K562 (cell line): Measurements from ENCODE around the gene CCL19. TPM values are rescaled to one million over a fixed set of nuclear protein-coding genes. Genes with fewer than 3 reads are reported as not detected.

Source experiments
- ATAC-seq: fragments of 200-7000 bp; cut with Tn5 transposase; 3 replicates; pipeline ENCODE4 v1.9.1; 2020; ENCODE audit warnings: moderate library complexity
- BruUV-seq: library from RNA; stranded (reverse); fragments of 400-500 nt; replicated peaks from 2 replicates; lab custom pipeline; 2021; lab: Mats Ljungman, UMichigan
- CTCF ChIA-PET: fragments of 300-600 bp; formaldehyde crosslinking; extraction: SDS; loops from one replicate; lab custom pipeline; 2021; ENCODE audit warnings: low intra/inter-chr PET ratio; lab: Yijun Ruan, JAX
- POLR2A ChIA-PET: fragments of 300-600, 350-650 bp; sonication (Branson Sonifier 250); formaldehyde crosslinking; extraction: SDS; loops from one replicate; lab custom pipeline; 2021; ENCODE audit warnings: antibody characterized with exemption, inconsistent platforms; lab: Yijun Ruan, JAX
- DNase-seq, 4 experiments: peaks; one replicate each; pipeline versions ENCODE4 v3.0.0 to v3.0.0-alpha.2; 2011 to 2018; ENCODE audit warnings: low spot score in 3 of 4, mixed read lengths in 3 of 4; ENCODE audit errors: extremely low read depth in 1 of 4
- FAIRE-seq: peaks from 2 replicates; lab custom pipeline; 2011; peaks lifted over from hg19 to GRCh38; lab: Jason Lieb, UNC
- H2AFZ ChIP-seq: 2 replicates; pipeline ENCODE4 v1.6.0; 2011; ENCODE audit warnings: low read depth, low read length, control low read depth, inconsistent platforms
- H3K27ac ChIP-seq: fragments of 200-600 bp; 3 replicates; pipeline ENCODE4 v1.8.0; 2011; ENCODE audit warnings: low read depth, mild to moderate bottlenecking, control low read depth, inconsistent platforms, low read length, moderate library complexity, mixed read lengths; ENCODE audit errors: extremely low read depth
- H3K27me3 ChIP-seq, 2 experiments: fragments of 300-600 bp in 1 of 2; 2 replicates in 1 of 2; 3 replicates in 1 of 2; pipeline versions ENCODE4 v1.6.0 to v1.8.0; 2011; ENCODE audit warnings: inconsistent platforms in 2 of 2, low read length in 2 of 2, mild to moderate bottlenecking in 1 of 2, mixed read lengths in 1 of 2, moderate library complexity in 1 of 2; ENCODE audit not compliant: control insufficient read depth in 2 of 2, insufficient read depth in 2 of 2
- H3K36me3 ChIP-seq: fragments of 300-600 bp; 3 replicates; pipeline ENCODE4 v1.8.0; 2011; ENCODE audit warnings: mild to moderate bottlenecking, low read length, inconsistent platforms; ENCODE audit not compliant: control insufficient read depth, insufficient read depth
- H3K4me1 ChIP-seq, 2 experiments: fragments of 200-600 bp in 1 of 2; replicated peaks in 1 of 2; 2 replicates in 1 of 2; 3 replicates in 1 of 2; pipeline versions ENCODE4 v1.5.1 to v1.8.0; 2011; ENCODE audit warnings: inconsistent platforms in 2 of 2, low read length in 2 of 2, mild to moderate bottlenecking in 1 of 2, mixed read lengths in 1 of 2, moderate library complexity in 1 of 2; ENCODE audit not compliant: control insufficient read depth in 2 of 2, insufficient read depth in 2 of 2
- H3K4me2 ChIP-seq: 2 replicates; pipeline ENCODE4 v1.6.1; 2011; ENCODE audit warnings: low read length, control low read depth, inconsistent platforms, mixed read lengths; ENCODE audit not compliant: insufficient read depth
- H3K4me3 ChIP-seq: fragments of 200-600 bp; sonication (generic), shearing (Covaris generic); 2 replicates; pipeline ENCODE4 v1.5.1; 2016; ENCODE audit warnings: control low read depth, inconsistent platforms
- H3K79me2 ChIP-seq: fragments of 200-600 bp; 3 replicates; pipeline ENCODE4 v1.8.0; 2011; ENCODE audit warnings: low read length, inconsistent platforms; ENCODE audit not compliant: control insufficient read depth, insufficient read depth
- H3K9ac ChIP-seq, 2 experiments: 2 replicates each; pipeline versions ENCODE4 v1.6.0 to v1.6.1; 2011; ENCODE audit warnings: low read depth in 2 of 2, low read length in 2 of 2, control low read depth in 1 of 2, inconsistent platforms in 1 of 2, mild to moderate bottlenecking in 1 of 2, mixed read lengths in 1 of 2; ENCODE audit not compliant: insufficient read depth in 1 of 2
- H3K9me1 ChIP-seq: one replicate; pipeline ENCODE4 v1.6.0; 2011; ENCODE audit warnings: inconsistent platforms, mild to moderate bottlenecking, low read length, moderate library complexity; ENCODE audit not compliant: control insufficient read depth, insufficient read depth
- H3K9me3 ChIP-seq: replicated peaks from 2 replicates; pipeline ENCODE4 v1.5.1; 2011; ENCODE audit warnings: low read depth, low read length, inconsistent platforms; ENCODE audit not compliant: control insufficient read depth, insufficient read depth
- H4K20me1 ChIP-seq: replicated peaks from 2 replicates; pipeline ENCODE4 v1.6.1; 2011; ENCODE audit warnings: low read length, inconsistent platforms, mixed read lengths; ENCODE audit not compliant: control insufficient read depth, insufficient read depth
- CUX1 ChIP-seq: fragments of 200-800 bp; sonication (Bioruptor generic); IDR thresholded peaks from 2 replicates; pipeline ENCODE4 v1.6.1; 2016; ENCODE audit warnings: missing genetic modification characterization, missing compliant biosample characterization
- MBD2 ChIP-seq: sonication (generic); IDR thresholded peaks from 2 replicates; pipeline ENCODE4 v1.6.1; 2016; ENCODE audit warnings: low read depth, borderline replicate concordance
- PML ChIP-seq: IDR thresholded peaks from 2 replicates; pipeline ENCODE4 v1.6.1; 2012; ENCODE audit warnings: low read length, inconsistent platforms
- POLR3G ChIP-seq: IDR thresholded peaks from 2 replicates; pipeline ENCODE4 v1.6.1; 2011; ENCODE audit not compliant: insufficient read length, insufficient replicate concordance; ENCODE audit errors: extremely low read depth
- ZNF175 ChIP-seq: fragments of 200-800 bp; sonication (Bioruptor generic); IDR thresholded peaks from 2 replicates; pipeline ENCODE4 v1.6.1; 2016; ENCODE audit warnings: low read depth, mild to moderate bottlenecking, missing genetic modification characterization, missing compliant biosample characterization
- WGBS: fragments of 100-300 bp; shearing (Covaris generic); methylation state at CpG from one replicate; pipeline ENCODE4 v1.1.6; 2016; ENCODE audit warnings: low coverage, mixed read lengths; ENCODE audit not compliant: insufficient coverage; ENCODE audit errors: missing lambda C conversion rate; 5-methylcytosine and 5-hydroxymethylcytosine counted together
- in situ Hi-C: fragments of 300-500 bp; cut with MboI; formaldehyde crosslinking; loops from 4 replicates; pipeline ENCODE4 v1.15.0; 2018; ENCODE audit warnings: inconsistent platforms, mixed read lengths
- intact Hi-C: fragments of 100-400 bp; cut with micrococcal nuclease; formaldehyde crosslinking; loops from 2 replicates; pipeline ENCODE4 v1.14.2; 2022
- polyA plus RNA-seq, 8 experiments: library from polyadenylated mRNA; depleted of rRNA in 4 of 8; stranded (reverse) in 5 of 8; unstranded in 3 of 8; fragments of >200 nt; fragmentation: Nextera tagmentation in 2 of 8; fragmentation: Illumina TruSeq in 1 of 8; extraction: Ambion mirVana in 2 of 8; extraction: Trizol in 1 of 8; gene quantifications; 2 replicates each; pipeline versions ENCODE4 v1.2.1 to v1.2.3, GENCODE V29; 2011 to 2014; ENCODE audit warnings: inconsistent platforms in 1 of 8, missing spikeins in 1 of 8
- total RNA-seq, 7 experiments: library from RNA; depleted of rRNA in 6 of 7; stranded (reverse); fragments of >200 nt in 6 of 7; fragmentation: Illumina TruSeq in 2 of 7; extraction: Trizol in 2 of 7; gene quantifications; 2 replicates each; pipeline versions ENCODE4 v1.2.1 to v1.2.3, GENCODE V29; 2011 to 2021; ENCODE audit warnings: low replicate concordance in 1 of 7
- TF ChIP-seq, protein P1 (sequence below): fragments of 200-600 bp; sonication (generic); IDR thresholded peaks from one replicate; pipeline ENCODE4 v1.6.1; 2012; ENCODE audit warnings: mild to moderate bottlenecking, low read depth, low read length, inconsistent platforms

Gene CCL19
- total and polyA plus RNA-seq, 9 of the 15 experiments (the other 6 are each of a cell fraction or from before 2014, with no cell fraction given) = not detected

GRCh38 chr9:34693560-34693959 lies 2.5 kb upstream of the CCL19 start:
- no peak for ATAC-seq
- no peaks in the 10 kb centered on the region for H3K9me3 ChIP-seq
- no peaks in the 10 kb centered on the region; a peak in 1 of 5 replicates for H3K27me3 ChIP-seq
- no peak overlapping the region for H3K4me2 ChIP-seq
- H3K4me1 ChIP-seq = no peaks in the 10 kb centered on the region
- H3K27ac ChIP-seq = no peak overlapping the region
- BruUV-seq = no TSS peak
- POLR2A ChIA-PET = no interaction called here
- WGBS = 0% methylated on average over 2 of the region's 2 CpGs
- H2AFZ ChIP-seq = no peak overlapping the region
- no peaks in the 10 kb centered on the region for H3K36me3 ChIP-seq
- no peak overlapping the region for H3K9ac ChIP-seq
- no peak for DNase-seq
- no peak overlapping the region for H3K4me3 ChIP-seq
- no peaks in the 10 kb centered on the region for H3K9me1 ChIP-seq
- intact Hi-C loops (no loop called here), in situ Hi-C loops (no loop called here)
- H4K20me1 ChIP-seq = peaks cover 3% of the 10 kb centered on the region; the same call in 1 of the 2 replicates
- no peak for FAIRE-seq
- CTCF ChIA-PET = no interaction called here
- no peaks in the 10 kb centered on the region for H3K79me2 ChIP-seq
- TF ChIP-seq CUX1 (CRISPR knock-in tag) (no peak), MBD2 (no peak), ZNF175 (CRISPR knock-in tag) (no peak), PML (no peak), POLR3G (no peak)
- TF ChIP-seq, protein P1, sequence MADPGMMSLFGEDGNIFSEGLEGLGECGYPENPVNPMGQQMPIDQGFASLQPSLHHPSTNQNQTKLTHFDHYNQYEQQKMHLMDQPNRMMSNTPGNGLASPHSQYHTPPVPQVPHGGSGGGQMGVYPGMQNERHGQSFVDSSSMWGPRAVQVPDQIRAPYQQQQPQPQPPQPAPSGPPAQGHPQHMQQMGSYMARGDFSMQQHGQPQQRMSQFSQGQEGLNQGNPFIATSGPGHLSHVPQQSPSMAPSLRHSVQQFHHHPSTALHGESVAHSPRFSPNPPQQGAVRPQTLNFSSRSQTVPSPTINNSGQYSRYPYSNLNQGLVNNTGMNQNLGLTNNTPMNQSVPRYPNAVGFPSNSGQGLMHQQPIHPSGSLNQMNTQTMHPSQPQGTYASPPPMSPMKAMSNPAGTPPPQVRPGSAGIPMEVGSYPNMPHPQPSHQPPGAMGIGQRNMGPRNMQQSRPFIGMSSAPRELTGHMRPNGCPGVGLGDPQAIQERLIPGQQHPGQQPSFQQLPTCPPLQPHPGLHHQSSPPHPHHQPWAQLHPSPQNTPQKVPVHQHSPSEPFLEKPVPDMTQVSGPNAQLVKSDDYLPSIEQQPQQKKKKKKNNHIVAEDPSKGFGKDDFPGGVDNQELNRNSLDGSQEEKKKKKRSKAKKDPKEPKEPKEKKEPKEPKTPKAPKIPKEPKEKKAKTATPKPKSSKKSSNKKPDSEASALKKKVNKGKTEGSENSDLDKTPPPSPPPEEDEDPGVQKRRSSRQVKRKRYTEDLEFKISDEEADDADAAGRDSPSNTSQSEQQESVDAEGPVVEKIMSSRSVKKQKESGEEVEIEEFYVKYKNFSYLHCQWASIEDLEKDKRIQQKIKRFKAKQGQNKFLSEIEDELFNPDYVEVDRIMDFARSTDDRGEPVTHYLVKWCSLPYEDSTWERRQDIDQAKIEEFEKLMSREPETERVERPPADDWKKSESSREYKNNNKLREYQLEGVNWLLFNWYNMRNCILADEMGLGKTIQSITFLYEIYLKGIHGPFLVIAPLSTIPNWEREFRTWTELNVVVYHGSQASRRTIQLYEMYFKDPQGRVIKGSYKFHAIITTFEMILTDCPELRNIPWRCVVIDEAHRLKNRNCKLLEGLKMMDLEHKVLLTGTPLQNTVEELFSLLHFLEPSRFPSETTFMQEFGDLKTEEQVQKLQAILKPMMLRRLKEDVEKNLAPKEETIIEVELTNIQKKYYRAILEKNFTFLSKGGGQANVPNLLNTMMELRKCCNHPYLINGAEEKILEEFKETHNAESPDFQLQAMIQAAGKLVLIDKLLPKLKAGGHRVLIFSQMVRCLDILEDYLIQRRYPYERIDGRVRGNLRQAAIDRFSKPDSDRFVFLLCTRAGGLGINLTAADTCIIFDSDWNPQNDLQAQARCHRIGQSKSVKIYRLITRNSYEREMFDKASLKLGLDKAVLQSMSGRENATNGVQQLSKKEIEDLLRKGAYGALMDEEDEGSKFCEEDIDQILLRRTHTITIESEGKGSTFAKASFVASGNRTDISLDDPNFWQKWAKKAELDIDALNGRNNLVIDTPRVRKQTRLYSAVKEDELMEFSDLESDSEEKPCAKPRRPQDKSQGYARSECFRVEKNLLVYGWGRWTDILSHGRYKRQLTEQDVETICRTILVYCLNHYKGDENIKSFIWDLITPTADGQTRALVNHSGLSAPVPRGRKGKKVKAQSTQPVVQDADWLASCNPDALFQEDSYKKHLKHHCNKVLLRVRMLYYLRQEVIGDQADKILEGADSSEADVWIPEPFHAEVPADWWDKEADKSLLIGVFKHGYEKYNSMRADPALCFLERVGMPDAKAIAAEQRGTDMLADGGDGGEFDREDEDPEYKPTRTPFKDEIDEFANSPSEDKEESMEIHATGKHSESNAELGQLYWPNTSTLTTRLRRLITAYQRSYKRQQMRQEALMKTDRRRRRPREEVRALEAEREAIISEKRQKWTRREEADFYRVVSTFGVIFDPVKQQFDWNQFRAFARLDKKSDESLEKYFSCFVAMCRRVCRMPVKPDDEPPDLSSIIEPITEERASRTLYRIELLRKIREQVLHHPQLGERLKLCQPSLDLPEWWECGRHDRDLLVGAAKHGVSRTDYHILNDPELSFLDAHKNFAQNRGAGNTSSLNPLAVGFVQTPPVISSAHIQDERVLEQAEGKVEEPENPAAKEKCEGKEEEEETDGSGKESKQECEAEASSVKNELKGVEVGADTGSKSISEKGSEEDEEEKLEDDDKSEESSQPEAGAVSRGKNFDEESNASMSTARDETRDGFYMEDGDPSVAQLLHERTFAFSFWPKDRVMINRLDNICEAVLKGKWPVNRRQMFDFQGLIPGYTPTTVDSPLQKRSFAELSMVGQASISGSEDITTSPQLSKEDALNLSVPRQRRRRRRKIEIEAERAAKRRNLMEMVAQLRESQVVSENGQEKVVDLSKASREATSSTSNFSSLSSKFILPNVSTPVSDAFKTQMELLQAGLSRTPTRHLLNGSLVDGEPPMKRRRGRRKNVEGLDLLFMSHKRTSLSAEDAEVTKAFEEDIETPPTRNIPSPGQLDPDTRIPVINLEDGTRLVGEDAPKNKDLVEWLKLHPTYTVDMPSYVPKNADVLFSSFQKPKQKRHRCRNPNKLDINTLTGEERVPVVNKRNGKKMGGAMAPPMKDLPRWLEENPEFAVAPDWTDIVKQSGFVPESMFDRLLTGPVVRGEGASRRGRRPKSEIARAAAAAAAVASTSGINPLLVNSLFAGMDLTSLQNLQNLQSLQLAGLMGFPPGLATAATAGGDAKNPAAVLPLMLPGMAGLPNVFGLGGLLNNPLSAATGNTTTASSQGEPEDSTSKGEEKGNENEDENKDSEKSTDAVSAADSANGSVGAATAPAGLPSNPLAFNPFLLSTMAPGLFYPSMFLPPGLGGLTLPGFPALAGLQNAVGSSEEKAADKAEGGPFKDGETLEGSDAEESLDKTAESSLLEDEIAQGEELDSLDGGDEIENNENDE = no peak
